ENCODE measurements around the gene DIS3L2.
"Not testable (repeated sequence)": the region's sequence is repeated elsewhere in the genome, so short reads cannot be mapped to it uniquely, and the experiment has no call there.

DNA sequence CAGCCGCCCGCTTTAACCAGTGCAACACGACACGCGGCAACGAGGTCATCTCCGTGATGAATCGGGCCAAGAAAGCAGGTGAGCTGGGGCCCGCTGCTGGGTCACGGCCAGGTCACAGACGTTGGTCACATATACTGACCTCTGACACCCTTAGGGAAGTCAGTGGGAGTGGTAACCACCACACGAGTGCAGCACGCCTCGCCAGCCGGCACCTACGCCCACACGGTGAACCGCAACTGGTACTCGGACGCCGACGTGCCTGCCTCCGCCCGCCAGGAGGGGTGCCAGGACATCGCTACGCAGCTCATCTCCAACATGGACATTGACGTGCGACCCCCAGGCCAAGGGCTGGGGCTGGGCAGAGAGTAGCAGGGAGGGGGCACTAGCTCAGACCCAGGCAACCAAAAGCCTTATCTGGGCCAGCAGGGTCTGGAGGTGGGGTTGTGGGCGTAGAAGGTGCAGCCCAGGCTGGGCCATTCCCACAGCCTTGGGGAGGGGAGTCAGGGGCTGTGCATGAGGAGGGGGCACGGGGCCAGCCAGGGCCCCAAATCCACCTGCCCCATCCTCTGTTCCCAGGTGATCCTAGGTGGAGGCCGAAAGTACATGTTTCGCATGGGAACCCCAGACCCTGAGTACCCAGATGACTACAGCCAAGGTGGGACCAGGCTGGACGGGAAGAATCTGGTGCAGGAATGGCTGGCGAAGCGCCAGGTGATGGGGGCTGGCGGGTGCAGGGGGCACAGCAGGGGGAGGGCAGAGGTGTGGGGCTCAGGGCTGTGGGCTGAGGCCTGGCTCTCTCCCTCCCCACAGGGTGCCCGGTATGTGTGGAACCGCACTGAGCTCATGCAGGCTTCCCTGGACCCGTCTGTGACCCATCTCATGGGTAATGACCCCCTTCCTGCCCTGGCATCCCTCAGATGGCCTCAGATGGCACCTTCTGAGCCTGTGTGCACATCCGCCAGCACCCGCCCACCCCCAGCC, 418.4 kb downstream of the DIS3L2 start:
- not testable (repeated sequence) for TF ChIP-seq EP300, POLR2A, POLR2AphosphoS5 (IDR thresholded peaks at IDR 0.05)
- TF ChIP-seq, protein P1, sequence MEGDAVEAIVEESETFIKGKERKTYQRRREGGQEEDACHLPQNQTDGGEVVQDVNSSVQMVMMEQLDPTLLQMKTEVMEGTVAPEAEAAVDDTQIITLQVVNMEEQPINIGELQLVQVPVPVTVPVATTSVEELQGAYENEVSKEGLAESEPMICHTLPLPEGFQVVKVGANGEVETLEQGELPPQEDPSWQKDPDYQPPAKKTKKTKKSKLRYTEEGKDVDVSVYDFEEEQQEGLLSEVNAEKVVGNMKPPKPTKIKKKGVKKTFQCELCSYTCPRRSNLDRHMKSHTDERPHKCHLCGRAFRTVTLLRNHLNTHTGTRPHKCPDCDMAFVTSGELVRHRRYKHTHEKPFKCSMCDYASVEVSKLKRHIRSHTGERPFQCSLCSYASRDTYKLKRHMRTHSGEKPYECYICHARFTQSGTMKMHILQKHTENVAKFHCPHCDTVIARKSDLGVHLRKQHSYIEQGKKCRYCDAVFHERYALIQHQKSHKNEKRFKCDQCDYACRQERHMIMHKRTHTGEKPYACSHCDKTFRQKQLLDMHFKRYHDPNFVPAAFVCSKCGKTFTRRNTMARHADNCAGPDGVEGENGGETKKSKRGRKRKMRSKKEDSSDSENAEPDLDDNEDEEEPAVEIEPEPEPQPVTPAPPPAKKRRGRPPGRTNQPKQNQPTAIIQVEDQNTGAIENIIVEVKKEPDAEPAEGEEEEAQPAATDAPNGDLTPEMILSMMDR (IDR thresholded peaks at IDR 0.05): not testable (repeated sequence)
